ENCODE results near the gene KPNA6. TPM values are rescaled to one million over a fixed set of nuclear protein-coding genes. Genes with fewer than 3 reads are reported as not detected.

KPNA6 gene
- total RNA-seq, 1 experiment from 2014 or later = 104 TPM

GRCh38 chr1:32179443-32180185 is 71.8 kb downstream of the KPNA6 start, which contains the start of gene TXLNA (continued):
- peak; percentile 92; the same call in 1 of the 2 replicates for TF ChIP-seq FOXP4 (CRISPR knock-in tag; IDR thresholded peaks at IDR 0.05)
- TF ChIP-seq E2F4 (CRISPR knock-in tag; IDR thresholded peaks at IDR 0.05; ENCODE audit: borderline replicate concordance, low read depth) = peak; percentile 43; the same call in 1 of the 2 replicates
- no peak for TF ChIP-seq ATF6 (CRISPR knock-in tag; IDR thresholded peaks at IDR 0.05)
- no peak for TF ChIP-seq HMGXB4 (CRISPR knock-in tag; IDR thresholded peaks at IDR 0.05)
- TF ChIP-seq NR1H2 (CRISPR knock-in tag; IDR thresholded peaks at IDR 0.05) = 0 out of 2 replicates have a peak, but pooled peaks have one; percentile 14

GRCh38 chr1:32180186-32181060 is 72.6 kb downstream of the KPNA6 start:
- peak overlapping the region; percentile 91 for H3K4me3 Mint-ChIP-seq
- peak overlapping the region; percentile 91 for H3K27ac Mint-ChIP-seq
- H3K4me1 Mint-ChIP-seq = peaks cover 34% of the 10 kb centered on the region
- peak; percentile 42 for DNase-seq (ENCODE audit: low spot score)
- POLR2A ChIA-PET = interaction anchor here (0.6 to 2.4 kb wide), 7 partner anchors 17 to 224 kb away, joined by 3 to 12 read pairs (median 5); partner anchors contain the start of genes CCDC28B, IQCC, KPNA6 and TMEM39B
- H3K27me3 Mint-ChIP-seq (ENCODE audit: low read depth) = no peaks in the 10 kb centered on the region; the same call in 1 of the 2 replicates
- peak; percentile 36 for ATAC-seq
- no peaks in the 10 kb centered on the region for H3K9me3 Mint-ChIP-seq
- CTCF ChIA-PET = interaction anchor here (1.1 to 3.6 kb wide), 8 partner anchors 26 to 391 kb away, joined by 3 to 21 read pairs (median 4); partner anchors contain the start of gene TMEM39B
- peaks cover 38% of the 10 kb centered on the region for H3K36me3 Mint-ChIP-seq
- TF ChIP-seq RELA (CRISPR knock-in tag; IDR thresholded peaks at IDR 0.05; ENCODE audit: borderline replicate concordance) (0 out of 2 replicates have a peak, but pooled peaks have one; percentile 36), PRRX2 (CRISPR knock-in tag; IDR thresholded peaks at IDR 0.05) (no peak)

- CTCF ChIA-PET = interaction anchor here (2.5 to 3.6 kb wide), 2 partner anchors 34 to 108 kb away, joined by 18 to 21 read pairs; partner anchors contain the start of gene TMEM39B
- ATAC-seq (no peak), DNase-seq (ENCODE audit: low spot score) (no peak)
- POLR2A ChIA-PET = interaction anchor here (0.6 kb wide), 1 partner anchor 17 kb away, joined by 5 read pairs; no protein-coding TSS in a partner anchor
- Mint-ChIP-seq H3K4me3 (peak overlapping the region; percentile 91), H3K9me3 (no peaks in the 10 kb centered on the region), H3K27ac (peak overlapping the region; percentile 91), H3K36me3 (peaks cover 41% of the 10 kb centered on the region), H3K27me3 (ENCODE audit: low read depth) (no peaks in the 10 kb centered on the region; the same call in 1 of the 2 replicates), H3K4me1 (peaks cover 34% of the 10 kb centered on the region)
- no peak for TF ChIP-seq SMAD4 (CRISPR knock-in tag; IDR thresholded peaks at IDR 0.05)
- TF ChIP-seq FOXP4 (CRISPR knock-in tag; IDR thresholded peaks at IDR 0.05) = no peak
- TF ChIP-seq NR1H2 (CRISPR knock-in tag; IDR thresholded peaks at IDR 0.05) = no peak
- no peak for TF ChIP-seq ZNF121 (CRISPR knock-in tag; IDR thresholded peaks at IDR 0.05)
- no peak for TF ChIP-seq ZNF317 (CRISPR knock-in tag; IDR thresholded peaks at IDR 0.05; ENCODE audit: borderline replicate concordance, low read depth)
Measured at GRCh38 chr1:32181065-32181464, 73.2 kb downstream of the KPNA6 start.

Measured in WTC11 (cell line).